Ovary (tissue), 9 donors: Measurements from ENCODE around the gene SIGLEC15. TPM values are rescaled to one million over a fixed set of nuclear protein-coding genes. Genes with fewer than 3 reads are reported as not detected.

Source experiments
- DNase-seq, 5 donors: peaks; one replicate each; pipeline ENCODE4 v3.0.0-alpha.2; 2019 to 2020
- H3K27ac ChIP-seq, 2 donors: fragments of 200-600 bp; one replicate each; pipeline versions ENCODE4 v1.5.1 to v1.8.0; 2019 to 2022
- H3K27me3 ChIP-seq: fragments of 200-600 bp; one replicate; pipeline ENCODE4 v1.8.0; 2022
- H3K36me3 ChIP-seq: fragments of 200-600 bp; sonication (generic); one replicate; pipeline ENCODE4 v1.5.1; 2019
- H3K4me1 ChIP-seq: one replicate; pipeline ENCODE4 v1.8.1; 2013; ENCODE audit warnings: mild to moderate bottlenecking, moderate library complexity; ENCODE audit not compliant: insufficient read depth
- H3K4me3 ChIP-seq: fragments of 200-600 bp; sonication (generic); one replicate; pipeline ENCODE4 v1.5.1; 2017
- H3K9me3 ChIP-seq, 2 donors: fragments of 200-600 bp in 1 of 2; sonication (generic) in 1 of 2; one replicate each; pipeline versions ENCODE4 v1.5.1 to v1.8.1; 2013 to 2019; ENCODE audit warnings: mild to moderate bottlenecking in 1 of 2, moderate library complexity in 1 of 2
- CTCF ChIP-seq, 3 donors: fragments of 450-650 bp in 2 of 3; fragments of 200-600 bp in 1 of 3; IDR thresholded peaks; one replicate each; pipeline versions ENCODE4 v1.5.1 to v1.8.0; 2016 to 2022; ENCODE audit warnings: antibody characterized with exemption in 3 of 3, mild to moderate bottlenecking in 1 of 3
- EP300 ChIP-seq: sonication (generic); formaldehyde crosslinking; IDR thresholded peaks from one replicate; pipeline ENCODE4 v1.6.1; 2017; ENCODE audit warnings: antibody characterized with exemption
- POLR2A ChIP-seq: fragments of 450-650 bp; IDR thresholded peaks from one replicate; pipeline ENCODE4 v1.6.1; 2017; ENCODE audit warnings: antibody characterized with exemption, mild to moderate bottlenecking, moderate library complexity
- WGBS, 3 donors: extraction: QIAGEN DNeasy Blood & Tissue Kit in 1 of 3; methylation state at CpG; one replicate each; pipeline versions ENCODE4 v1.1.5 to v1.1.7; 2013 to 2017; 5-methylcytosine and 5-hydroxymethylcytosine counted together
- intact Hi-C, 4 donors: fragments of 100-400 bp; cut with DNase I; formaldehyde crosslinking; loops; one replicate each; pipeline versions ENCODE4 v1.11.0 to v1.15.1; 2022 to 2023
- polyA plus RNA-seq, 2 donors: library from polyadenylated mRNA; stranded (reverse); fragments of 200-250 nt in 1 of 2; fragments of 350-450 nt in 1 of 2; fragmentation: Illumina TruSeq in 1 of 2; extraction: RNeasy Lipid Tissue Mini Kit (QIAGEN cat#74804) in 1 of 2; gene quantifications; one replicate each; pipeline ENCODE4 v1.2.3, GENCODE V29; 2013 to 2014
- total RNA-seq, 7 donors: library from RNA; depleted of rRNA in 2 of 7; stranded (reverse); fragments of >200 nt in 2 of 7; fragmentation: NEBNext Ultra II Directional in 3 of 7; extraction: Animal tissue kit (Norgen Biotek cat#: 25700) in 3 of 7; gene quantifications; one replicate each; pipeline versions ENCODE4 v1.1.0 to v1.2.4, GENCODE V29; 2016 to 2023
- donor health status: DM: no; HTN: no; CAD: no; lungs with moderate emphysema.
- donor health status: DM: no; HTN: no; CAD: no.
- donor health status: Bipolar disorder and iron deficiency.
- donor health status: DM: yes; HTN: yes; CAD: no.
- donor health status: DM: no; HTN: no; CAD: no.
- donor health status: DM: yes; HTN: yes; CAD: no.

Gene SIGLEC15
- total and polyA plus RNA-seq, 9 donors, result 0.05 to 1.4 (median 0.21) TPM; not detected in 3

GRCh38 chr18:45860971-45861370, 35.5 kb downstream of the SIGLEC15 start:
- no peaks in the 10 kb centered on the region for H3K9me3 ChIP-seq
- no peak for TF ChIP-seq EP300
- 74 to 85% (median 82%) methylated on average over 3 of the region's 3 CpGs for WGBS, 3 donors
- H3K4me3 ChIP-seq, result no peak overlapping the region
- H3K36me3 ChIP-seq, result no peaks in the 10 kb centered on the region
- no peak overlapping the region for H3K27ac ChIP-seq
- no peaks in the 10 kb centered on the region for H3K27me3 ChIP-seq
- intact Hi-C loops, result no loop called here
- no peaks in the 10 kb centered on the region for H3K4me1 ChIP-seq
- no peak for DNase-seq

DNA sequence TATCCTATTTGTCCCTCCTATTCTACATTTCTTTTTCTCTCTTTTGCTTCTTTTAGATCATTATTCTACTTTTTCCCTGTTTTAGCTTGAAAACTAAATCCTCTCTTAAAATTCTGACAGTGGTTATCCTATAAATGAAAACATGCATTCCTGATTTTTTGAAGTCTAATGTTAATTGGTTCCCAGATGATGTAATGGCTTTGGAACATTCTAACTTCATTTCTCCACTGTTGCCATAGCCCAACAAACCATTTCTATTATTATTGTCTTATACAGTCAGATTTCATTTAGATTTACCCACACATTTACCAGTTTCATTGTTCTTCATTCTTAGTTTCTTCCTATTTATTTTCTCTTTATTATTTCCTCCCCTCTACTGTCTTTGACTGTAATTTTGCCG, 36.5 kb downstream of the SIGLEC15 start:
- no peak for DNase-seq
- Histone ChIP-seq H3K4me1 (no peaks in the 10 kb centered on the region), H3K27ac (no peak overlapping the region), H3K36me3 (no peaks in the 10 kb centered on the region), H3K4me3 (no peak overlapping the region), H3K27me3 (no peaks in the 10 kb centered on the region), H3K9me3 (no peaks in the 10 kb centered on the region)
- 95 to 97% (median 96%) methylated on average over 1 of the region's 1 CpG for WGBS, 3 donors
- TF ChIP-seq EP300 (no peak), POLR2A (no peak), CTCF (IDR thresholded peaks at IDR 0.05) (no peak)
- intact Hi-C loops, result no loop called here

- intact Hi-C loops, result no loop called here
- TF ChIP-seq CTCF (IDR thresholded peaks at IDR 0.05), result no peak
- TF ChIP-seq POLR2A, result no peak
- no peak for TF ChIP-seq EP300
- Histone ChIP-seq H3K4me3 (no peak overlapping the region), H3K9me3 (no peaks in the 10 kb centered on the region), H3K36me3 (no peaks in the 10 kb centered on the region), H3K4me1 (no peaks in the 10 kb centered on the region), H3K27ac (no peak overlapping the region), H3K27me3 (no peaks in the 10 kb centered on the region)
- WGBS, 3 donors, result 86 to 94% (median 90%) methylated on average over 1 of the region's 1 CpG
- DNase-seq, result no peak
Measured at GRCh38 chr18:45863469-45863868, 38.0 kb downstream of the SIGLEC15 start.

- intact Hi-C loops, result no loop called here
Measured at GRCh38 chr18:45864081-45864480, 38.6 kb downstream of the SIGLEC15 start.

DNA sequence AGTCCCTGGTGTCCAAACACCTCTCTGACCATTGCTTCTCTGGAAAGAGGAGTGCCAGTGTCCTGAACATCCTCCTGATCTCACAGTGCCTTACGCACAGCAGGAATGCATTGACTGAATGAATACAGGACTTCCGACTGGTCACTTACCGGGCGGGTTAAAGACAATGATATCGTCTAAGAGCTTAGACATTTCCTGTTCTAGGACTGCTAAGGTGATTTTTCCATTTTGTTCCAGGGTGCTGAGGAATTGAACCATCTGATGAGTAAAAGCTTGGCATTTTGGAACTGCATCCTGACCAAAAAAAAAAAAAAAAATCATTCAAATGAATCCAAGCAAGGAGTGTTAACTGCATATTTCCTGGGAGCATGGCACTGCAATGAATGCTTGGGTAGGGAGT, 40.0 kb downstream of the SIGLEC15 start:
- intact Hi-C loops, result no loop called here
- TF ChIP-seq CTCF (IDR thresholded peaks at IDR 0.05) (no peak), POLR2A (no peak), EP300 (no peak)
- Histone ChIP-seq H3K4me1 (no peaks in the 10 kb centered on the region), H3K9me3 (no peaks in the 10 kb centered on the region), H3K27ac (no peak overlapping the region), H3K36me3 (no peaks in the 10 kb centered on the region), H3K4me3 (no peak overlapping the region), H3K27me3 (no peaks in the 10 kb centered on the region)
- no peak for DNase-seq
- 98 to 100% (median 99%) methylated on average over 5 of the region's 5 CpGs for WGBS, 3 donors

More at GRCh38 chr18:45864081-45864480, 38.6 kb downstream of the SIGLEC15 start:
- no peak for DNase-seq
- H3K27ac ChIP-seq, result no peak overlapping the region
- 97 to 98% (median 98%) methylated on average over 5 of the region's 5 CpGs for WGBS, 3 donors
- no peaks in the 10 kb centered on the region for H3K27me3 ChIP-seq
- TF ChIP-seq POLR2A (no peak), CTCF (IDR thresholded peaks at IDR 0.05) (no peak), EP300 (no peak)
- no peaks in the 10 kb centered on the region for H3K36me3 ChIP-seq
- H3K9me3 ChIP-seq, result no peaks in the 10 kb centered on the region
- H3K4me3 ChIP-seq, result no peak overlapping the region
- no peaks in the 10 kb centered on the region for H3K4me1 ChIP-seq
